ENCODE measurements around the gene KLHL21. TPM values are rescaled to one million over a fixed set of nuclear protein-coding genes. Genes with fewer than 3 reads are reported as not detected.

The KLHL21 gene
- total and polyA plus RNA-seq, 9 of the 15 experiments (the other 6 are each of a cell fraction or from before 2014, with no cell fraction given), result 2.1 to 42.1 (median 17.5) TPM

GRCh38 chr1:6602669-6603237, at the start of gene KLHL21 (continued):
- TF ChIP-seq E2F1 (CRISPR knock-in tag; IDR thresholded peaks at IDR 0.05) (no peak; the same call in 1 of the 2 replicates), UBTF (IDR thresholded peaks at IDR 0.05; ENCODE audit: borderline replicate concordance in 1 of 2, low read depth in 2 of 2, low read length in 2 of 2) (peak in 1 of 2 experiments; percentile 81; a peak in 1 of 4 replicates), GTF2F1 (IDR thresholded peaks at IDR 0.05; ENCODE audit: low read depth, low read length) (0 out of 2 replicates have a peak, but pooled peaks have one; percentile 21), RFX5 (IDR thresholded peaks at IDR 0.05; ENCODE audit: low read depth, low read length) (no peak), KLF13 (tag; IDR thresholded peaks at IDR 0.05; ENCODE audit: borderline replicate concordance, low read depth) (no peak), ZNF175 (CRISPR knock-in tag; IDR thresholded peaks at IDR 0.05; ENCODE audit: low read depth) (no peak), SRSF9 (IDR thresholded peaks at IDR 0.05; ENCODE audit: borderline replicate concordance, low read depth, low read length) (no peak), PHF20 (IDR thresholded peaks at IDR 0.05; ENCODE audit: partially characterized antibody) (peak; percentile 46), DACH1 (IDR thresholded peaks at IDR 0.05; ENCODE audit: partially characterized antibody) (no peak), CBX1 (IDR thresholded peaks at IDR 0.05; ENCODE audit: low read depth) (peak; percentile 86; the same call in 1 of the 2 replicates), ZFP30 (CRISPR knock-in tag; IDR thresholded peaks at IDR 0.05; ENCODE audit: borderline replicate concordance) (no peak), ERF (CRISPR knock-in tag; IDR thresholded peaks at IDR 0.05) (peak; percentile 34; the same call in 1 of the 2 replicates), ZNF263 (CRISPR knock-in tag; IDR thresholded peaks at IDR 0.05; ENCODE audit: borderline replicate concordance) (peak; percentile 31; the same call in 1 of the 2 replicates), TAF9B (IDR thresholded peaks at IDR 0.05; ENCODE audit: partially characterized antibody) (no peak), TCF3 (CRISPR knock-in tag; IDR thresholded peaks at IDR 0.05) (no peak), MTA2 (IDR thresholded peaks at IDR 0.05; ENCODE audit: low read depth) (no peak), MYBL2 (IDR thresholded peaks at IDR 0.05; ENCODE audit: low read depth) (no peak), MYBL2 (CRISPR knock-in tag; IDR thresholded peaks at IDR 0.05; ENCODE audit: borderline replicate concordance) (no peak), KLF1 (tag; IDR thresholded peaks at IDR 0.05) (no peak), HIVEP1 (CRISPR knock-in tag; IDR thresholded peaks at IDR 0.05) (no peak), RUNX1 (IDR thresholded peaks at IDR 0.05; ENCODE audit: low read depth) (no peak), ZFP36 (IDR thresholded peaks at IDR 0.05; ENCODE audit: low read depth, low read length, partially characterized antibody) (no peak), ZBTB2 (IDR thresholded peaks at IDR 0.05) (no peak), ASH1L (IDR thresholded peaks at IDR 0.05; ENCODE audit: borderline replicate concordance, low read depth, partially characterized antibody) (no peak)
